NCI-H82 treated with DMSO at 0.1 percent for 48 hours (cell line): ENCODE results near the gene CGB7.
A peak's percentile ranks its signal among the peaks of the same experiment; 100 is the strongest.

ENCODE experiments used
- DNase-seq: peaks from one replicate; lab custom pipeline; 2025; ENCODE audit not compliant: unreplicated experiment; lab: John Stamatoyannopoulos, UW

CGB7 gene

GRCh38 chr19:49057636-49058234, at the start of gene CGB7:
CGB7 (minus strand) TSS chr19:49057749; CDS start chr19:49055375, 2,374 bp downstream.
- peak; percentile 74 for DNase-seq

GRCh38 chr19:49106648-49107135, 49.1 kb upstream of the CGB7 start:
- DNase-seq, result no peak

- peak; percentile 82 for DNase-seq
Observed at GRCh38 chr19:49104229-49104864, 46.8 kb upstream of the CGB7 start.

- no peak for DNase-seq
Observed at GRCh38 chr19:49103331-49104085, 46.0 kb upstream of the CGB7 start.

GRCh38 chr19:49102303-49102702, 44.8 kb upstream of the CGB7 start:
- no peak for DNase-seq

GRCh38 chr19:49101160-49101559, 43.6 kb upstream of the CGB7 start:
- DNase-seq, result no peak

- no peak for DNase-seq
Observed at GRCh38 chr19:49098795-49099194, 41.2 kb upstream of the CGB7 start.

GRCh38 chr19:49097453-49098288, 40.1 kb upstream of the CGB7 start:
- DNase-seq, result peak; percentile 79

- DNase-seq, result no peak
Observed at GRCh38 chr19:49094505-49095482, 37.2 kb upstream of the CGB7 start.

GRCh38 chr19:49092686-49093085, 35.1 kb upstream of the CGB7 start:
- no peak for DNase-seq

- DNase-seq, result no peak
Observed at GRCh38 chr19:49091391-49092038, 34.0 kb upstream of the CGB7 start.

GRCh38 chr19:49086296-49086695, 28.7 kb upstream of the CGB7 start:
- DNase-seq, result no peak

- no peak for DNase-seq
Observed at GRCh38 chr19:49085868-49086232, 28.3 kb upstream of the CGB7 start.

- DNase-seq, result peak; percentile 97
Observed at GRCh38 chr19:49085020-49085867, 27.7 kb upstream of the CGB7 start, which contains the start of gene SNRNP70. SNRNP70 (plus strand) TSS chr19:49085451; CDS start chr19:49086415, 964 bp downstream.

GRCh38 chr19:49084206-49085019, 26.9 kb upstream of the CGB7 start:
- DNase-seq, result no peak

- no peak for DNase-seq
Observed at GRCh38 chr19:49081273-49081672, 23.7 kb upstream of the CGB7 start.

GRCh38 chr19:49080392-49080791, 22.8 kb upstream of the CGB7 start:
- no peak for DNase-seq

- peak; percentile 7 for DNase-seq
Observed at GRCh38 chr19:49074869-49075268, 17.3 kb upstream of the CGB7 start.
